ENCODE measurements around the gene PAGE5.

The PAGE5 gene, protein sequence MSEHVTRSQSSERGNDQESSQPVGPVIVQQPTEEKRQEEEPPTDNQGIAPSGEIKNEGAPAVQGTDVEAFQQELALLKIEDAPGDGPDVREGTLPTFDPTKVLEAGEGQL

GRCh38 chrX:55220119-55220794 lies at the start of gene PAGE5:
Gene PAGE5 (plus strand): TSS chrX:55220346. CDS start chrX:55221383, 1,037 bp downstream.
- TF ChIP-seq, protein P1, sequence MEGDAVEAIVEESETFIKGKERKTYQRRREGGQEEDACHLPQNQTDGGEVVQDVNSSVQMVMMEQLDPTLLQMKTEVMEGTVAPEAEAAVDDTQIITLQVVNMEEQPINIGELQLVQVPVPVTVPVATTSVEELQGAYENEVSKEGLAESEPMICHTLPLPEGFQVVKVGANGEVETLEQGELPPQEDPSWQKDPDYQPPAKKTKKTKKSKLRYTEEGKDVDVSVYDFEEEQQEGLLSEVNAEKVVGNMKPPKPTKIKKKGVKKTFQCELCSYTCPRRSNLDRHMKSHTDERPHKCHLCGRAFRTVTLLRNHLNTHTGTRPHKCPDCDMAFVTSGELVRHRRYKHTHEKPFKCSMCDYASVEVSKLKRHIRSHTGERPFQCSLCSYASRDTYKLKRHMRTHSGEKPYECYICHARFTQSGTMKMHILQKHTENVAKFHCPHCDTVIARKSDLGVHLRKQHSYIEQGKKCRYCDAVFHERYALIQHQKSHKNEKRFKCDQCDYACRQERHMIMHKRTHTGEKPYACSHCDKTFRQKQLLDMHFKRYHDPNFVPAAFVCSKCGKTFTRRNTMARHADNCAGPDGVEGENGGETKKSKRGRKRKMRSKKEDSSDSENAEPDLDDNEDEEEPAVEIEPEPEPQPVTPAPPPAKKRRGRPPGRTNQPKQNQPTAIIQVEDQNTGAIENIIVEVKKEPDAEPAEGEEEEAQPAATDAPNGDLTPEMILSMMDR (IDR thresholded peaks at IDR 0.05; ENCODE audit: low read depth, low read length, missing control alignments), result no peak
- DNase-seq (ENCODE audit: extremely low read depth, low read depth), result no peak
- no peak within 1 kb of the TSS for H3K4me3 ChIP-seq (replicated peaks; ENCODE audit: low read depth, low read length)

GRCh38 chrX:55187281-55187680 lies 32.9 kb upstream of the PAGE5 start:
- no peak for DNase-seq (ENCODE audit: extremely low read depth, low read depth)
- no peak overlapping the region for H3K4me3 ChIP-seq (replicated peaks; ENCODE audit: low read depth, low read length)
- TF ChIP-seq, protein P1 (IDR thresholded peaks at IDR 0.05; ENCODE audit: low read depth, low read length, missing control alignments), result no peak

GRCh38 chrX:55196688-55197087 lies 23.5 kb upstream of the PAGE5 start:
- H3K4me3 ChIP-seq (replicated peaks; ENCODE audit: low read depth, low read length), result no peak overlapping the region
- TF ChIP-seq, protein P1 (IDR thresholded peaks at IDR 0.05; ENCODE audit: low read depth, low read length, missing control alignments), result no peak
- DNase-seq (ENCODE audit: extremely low read depth, low read depth), result no peak

- no peak overlapping the region for H3K4me3 ChIP-seq (replicated peaks; ENCODE audit: low read depth, low read length)
- TF ChIP-seq, protein P1 (IDR thresholded peaks at IDR 0.05; ENCODE audit: low read depth, low read length, missing control alignments), result no peak
- DNase-seq (ENCODE audit: extremely low read depth, low read depth), result no peak
These were observed 18.1 kb upstream of the PAGE5 start for GRCh38 chrX:55201930-55202579.

DNA sequence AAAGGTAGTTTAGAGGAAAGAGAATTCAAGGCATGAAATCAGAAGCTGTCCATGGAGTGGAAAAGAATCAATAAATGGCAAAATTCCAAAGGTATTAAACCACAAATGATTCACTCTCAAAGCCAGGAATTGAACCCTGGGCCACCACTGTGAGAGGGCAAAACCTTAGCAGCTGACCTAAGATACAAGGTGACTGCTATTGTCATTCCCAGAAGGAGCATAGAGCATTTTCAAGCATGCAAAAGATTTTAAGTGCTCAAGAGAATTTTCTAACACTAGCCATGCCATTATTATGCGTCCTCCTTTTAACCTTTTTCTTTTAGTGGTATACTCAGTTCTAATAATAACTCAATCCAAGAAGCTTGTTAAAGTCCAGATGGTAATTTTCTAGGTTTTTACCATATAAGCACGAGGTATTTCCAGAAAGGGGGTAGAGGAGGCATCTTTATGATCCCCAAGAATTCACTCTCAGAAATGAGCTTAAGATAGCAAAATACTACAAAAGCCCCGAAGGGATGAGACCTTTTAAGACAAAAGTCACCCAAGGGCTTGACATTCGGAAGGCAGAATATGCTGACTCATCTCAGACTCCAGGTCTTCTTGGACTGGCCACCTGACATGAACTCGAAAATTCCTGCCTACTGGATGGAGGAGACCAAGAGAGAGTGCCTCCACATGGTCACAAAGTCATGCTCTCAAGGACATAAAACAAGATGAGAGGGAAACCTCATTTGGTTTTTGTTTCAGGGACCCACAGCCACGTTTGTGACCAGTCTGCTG lies 13.8 kb upstream of the PAGE5 start:
- TF ChIP-seq, protein P1 (IDR thresholded peaks at IDR 0.05; ENCODE audit: low read depth, low read length, missing control alignments), result no peak
- H3K4me3 ChIP-seq (replicated peaks; ENCODE audit: low read depth, low read length), result no peak overlapping the region

GRCh38 chrX:55210931-55211677 lies 9.0 kb upstream of the PAGE5 start:
- TF ChIP-seq, protein P1 (IDR thresholded peaks at IDR 0.05; ENCODE audit: low read depth, low read length, missing control alignments), result no peak
- DNase-seq (ENCODE audit: extremely low read depth, low read depth), result no peak
- no peak overlapping the region for H3K4me3 ChIP-seq (replicated peaks; ENCODE audit: low read depth, low read length)

More for the DNA sequence above, 13.8 kb upstream of the PAGE5 start:
- DNase-seq (ENCODE audit: extremely low read depth, low read depth), result no peak

Measured in HFF-Myc (cell line).